Measurements from ENCODE around the gene PRMT1.
"Not testable (repeated sequence)": the region's sequence is repeated elsewhere in the genome, so short reads cannot be mapped to it uniquely, and the experiment has no call there.

PRMT1 gene

GRCh38 chr19:49677231-49677900 is at the start of gene PRMT1:
Gene PRMT1 (plus strand): TSS chr19:49677271. CDS start chr19:49677281, 10 bp downstream.
- peak; percentile 45 to 55 for DNase-seq

- no peak for DNase-seq
Measured at GRCh38 chr19:49629659-49630058, 47.4 kb upstream of the PRMT1 start.

- no peak for DNase-seq
Measured at GRCh38 chr19:49631014-49631588, 46.0 kb upstream of the PRMT1 start.

- no peak for DNase-seq
Measured at GRCh38 chr19:49631610-49632192, 45.4 kb upstream of the PRMT1 start.

- DNase-seq = no peak
Measured at GRCh38 chr19:49632576-49632975, 44.5 kb upstream of the PRMT1 start.

GRCh38 chr19:49633273-49633672 is 43.8 kb upstream of the PRMT1 start:
- not testable (repeated sequence) for DNase-seq

- DNase-seq = no peak
Measured at GRCh38 chr19:49635530-49636232, 41.4 kb upstream of the PRMT1 start.

GRCh38 chr19:49636233-49636932 is 40.7 kb upstream of the PRMT1 start:
- DNase-seq = no peak

GRCh38 chr19:49637821-49638738 is 39.0 kb upstream of the PRMT1 start:
- DNase-seq = no peak

GRCh38 chr19:49639401-49640112 is 37.5 kb upstream of the PRMT1 start:
- DNase-seq = no peak

GRCh38 chr19:49640113-49640898 is 36.8 kb upstream of the PRMT1 start, which contains the start of gene RRAS:
Gene RRAS (minus strand): TSS chr19:49640143. CDS start chr19:49640098, 45 bp downstream.
- DNase-seq = peak; percentile 100

- peak; percentile 98 to 99 for DNase-seq
Measured at GRCh38 chr19:49641688-49642491, 35.2 kb upstream of the PRMT1 start, which contains the start of gene SCAF1. Gene SCAF1 (plus strand): TSS chr19:49642209. CDS start chr19:49645027, 2,818 bp downstream.

- no peak for DNase-seq
Measured at GRCh38 chr19:49642492-49643035, 34.5 kb upstream of the PRMT1 start.

GRCh38 chr19:49643466-49643865 is 33.6 kb upstream of the PRMT1 start:
- DNase-seq = no peak

- DNase-seq = no peak
Measured at GRCh38 chr19:49645592-49645991, 31.5 kb upstream of the PRMT1 start.

GRCh38 chr19:49645995-49646394 is 31.1 kb upstream of the PRMT1 start:
- DNase-seq = no peak

GRCh38 chr19:49646586-49646985 is 30.5 kb upstream of the PRMT1 start:
- DNase-seq = no peak

- DNase-seq = no peak
Measured at GRCh38 chr19:49651029-49651819, 25.8 kb upstream of the PRMT1 start.
